Measurements from ENCODE around the gene CCR5.
A peak's percentile ranks its signal among the peaks of the same experiment; 100 is the strongest.

The CCR5 gene

DNA sequence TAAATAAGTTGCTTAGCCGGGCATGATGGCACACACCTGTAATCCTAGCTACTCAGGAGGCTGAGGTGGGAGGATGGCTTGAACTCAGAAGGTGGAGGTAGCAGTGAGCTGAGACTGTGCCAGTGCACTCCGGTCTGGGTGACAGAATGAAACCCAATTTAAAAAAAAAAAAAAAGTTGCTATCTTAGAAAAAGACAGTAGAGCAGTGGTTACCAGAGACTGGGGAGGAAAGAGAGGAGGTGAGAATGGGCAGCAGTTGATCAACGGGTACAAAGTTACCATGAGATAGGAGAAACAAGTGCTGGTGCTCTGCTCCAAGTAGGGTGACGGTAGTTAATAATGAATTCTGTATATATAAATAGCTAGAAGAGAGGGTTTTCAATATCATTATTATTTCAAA, 17.7 kb upstream of the CCR5 start:
- Mint-ChIP-seq H3K4me1 (ENCODE audit: low read depth) (peaks cover 81% of the 10 kb centered on the region), H3K9me3 (peaks cover 4% of the 10 kb centered on the region), H3K4me3 (peak overlapping the region; percentile 27), H3K36me3 (ENCODE audit: low read depth) (no peaks in the 10 kb centered on the region), H3K27ac (peak overlapping the region; percentile 37), H3K27me3 (peaks cover 36% of the 10 kb centered on the region)

DNA sequence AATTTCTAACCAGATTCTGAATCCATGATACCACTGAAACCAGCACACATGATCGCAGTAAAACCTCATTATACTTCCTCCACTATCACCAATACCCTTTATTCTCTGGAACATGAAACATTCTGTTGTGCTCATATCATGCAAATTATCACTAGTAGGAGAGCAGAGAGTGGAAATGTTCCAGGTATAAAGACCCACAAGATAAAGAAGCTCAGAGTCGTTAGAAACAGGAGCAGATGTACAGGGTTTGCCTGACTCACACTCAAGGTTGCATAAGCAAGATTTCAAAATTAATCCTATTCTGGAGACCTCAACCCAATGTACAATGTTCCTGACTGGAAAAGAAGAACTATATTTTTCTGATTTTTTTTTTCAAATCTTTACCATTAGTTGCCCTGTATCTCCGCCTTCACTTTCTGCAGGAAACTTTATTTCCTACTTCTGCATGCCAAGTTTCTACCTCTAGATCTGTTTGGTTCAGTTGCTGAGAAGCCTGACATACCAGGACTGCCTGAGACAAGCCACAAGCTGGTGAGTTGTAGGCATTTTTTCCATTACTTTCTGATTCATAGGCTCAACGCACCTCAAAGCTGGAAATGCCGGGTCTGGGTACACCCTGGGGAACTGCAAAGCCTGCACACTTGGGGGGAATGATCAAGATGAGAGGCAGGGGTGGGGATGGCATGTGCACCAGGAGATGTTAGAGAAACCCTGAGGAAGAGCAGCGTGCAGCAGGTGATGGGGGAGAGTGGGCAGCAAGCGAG, 16.9 kb upstream of the CCR5 start, which contains the start of gene CCR2:
Gene CCR2, plus strand, starts transcription at position 465 of the 764 bp plus-strand sequence. CDS start 3,417 bp downstream, outside the sequence.
- Mint-ChIP-seq H3K4me3 (peak within 1 kb of the TSS; percentile 27), H3K4me1 (ENCODE audit: low read depth) (peaks cover 75% of the 10 kb centered on the region), H3K9me3 (peaks cover under 1% of the 10 kb centered on the region), H3K36me3 (ENCODE audit: low read depth) (no peaks in the 10 kb centered on the region), H3K27ac (peak within 1 kb of the TSS; percentile 74), H3K27me3 (peaks cover 38% of the 10 kb centered on the region)

DNA sequence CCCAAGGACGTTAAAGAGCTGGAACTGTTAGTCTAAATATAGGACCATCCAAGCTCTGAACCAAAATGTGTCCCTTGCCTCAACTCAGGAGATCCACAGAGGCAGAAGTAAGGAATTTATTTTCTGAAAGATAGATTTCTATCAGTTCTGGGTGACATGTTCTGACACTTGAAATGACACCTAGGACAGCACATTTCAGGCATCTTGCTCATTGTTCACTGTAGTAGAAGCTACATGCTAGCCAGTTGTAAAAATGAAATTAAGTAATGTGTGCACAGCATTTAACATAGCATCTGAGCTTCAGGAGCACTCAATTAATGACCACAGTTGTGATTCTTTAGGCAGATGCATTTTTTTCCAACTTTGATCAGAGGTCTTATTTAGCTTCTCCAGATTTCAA, 16.3 kb upstream of the CCR5 start:
- no peaks in the 10 kb centered on the region for H3K9me3 Mint-ChIP-seq
- H3K27me3 Mint-ChIP-seq = peaks cover 40% of the 10 kb centered on the region
- no peak overlapping the region for H3K4me3 Mint-ChIP-seq
- no peaks in the 10 kb centered on the region for H3K36me3 Mint-ChIP-seq (ENCODE audit: low read depth)
- H3K27ac Mint-ChIP-seq = peak overlapping the region; percentile 74
- H3K4me1 Mint-ChIP-seq (ENCODE audit: low read depth) = peaks cover 74% of the 10 kb centered on the region

DNA sequence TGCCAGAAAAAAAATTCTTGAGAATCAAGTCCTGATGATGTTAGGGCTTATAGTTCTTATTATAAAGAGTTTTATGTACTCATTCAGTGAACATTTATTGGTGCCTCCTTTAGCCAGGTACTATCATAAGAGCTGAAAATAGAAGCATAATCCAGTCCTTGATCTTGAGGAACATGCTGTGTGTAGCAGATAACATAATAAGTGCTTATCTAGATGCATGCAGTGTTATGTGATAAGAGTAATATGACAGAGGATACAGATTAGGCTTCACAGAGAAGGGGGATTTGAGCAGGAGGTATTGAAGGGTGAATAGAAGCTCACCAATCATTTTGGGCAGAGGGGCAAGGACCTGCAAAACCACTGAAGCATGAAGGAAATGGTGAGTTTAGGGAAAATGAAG, 15.8 kb upstream of the CCR5 start:
- no peak overlapping the region for H3K27ac Mint-ChIP-seq
- no peak overlapping the region for H3K4me3 Mint-ChIP-seq
- no peaks in the 10 kb centered on the region for H3K9me3 Mint-ChIP-seq
- no peaks in the 10 kb centered on the region for H3K36me3 Mint-ChIP-seq (ENCODE audit: low read depth)
- peaks cover 40% of the 10 kb centered on the region for H3K27me3 Mint-ChIP-seq
- peaks cover 73% of the 10 kb centered on the region for H3K4me1 Mint-ChIP-seq (ENCODE audit: low read depth)

DNA sequence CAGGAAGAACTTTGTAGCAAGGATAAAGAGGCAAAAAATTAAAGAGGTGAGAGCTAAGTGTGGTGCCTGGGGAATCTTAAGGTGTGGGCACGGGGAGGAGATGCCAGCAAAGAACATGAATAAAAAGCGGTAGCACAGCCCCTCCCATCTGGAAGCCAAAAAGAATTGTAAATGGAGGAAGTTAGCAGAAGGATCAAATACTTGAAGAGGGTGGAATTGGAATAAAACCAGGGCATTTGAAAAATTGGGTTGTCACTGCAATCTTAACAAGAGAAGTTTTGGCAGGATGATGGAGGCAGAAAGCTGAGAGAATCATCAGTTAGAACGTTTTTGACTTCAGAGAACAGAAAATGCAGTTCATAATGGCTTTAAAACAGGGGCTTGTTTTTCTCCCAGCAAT, 14.5 kb upstream of the CCR5 start:
- Mint-ChIP-seq H3K36me3 (ENCODE audit: low read depth) (no peaks in the 10 kb centered on the region), H3K27me3 (peaks cover 33% of the 10 kb centered on the region), H3K4me1 (ENCODE audit: low read depth) (peaks cover 71% of the 10 kb centered on the region), H3K27ac (no peak overlapping the region), H3K4me3 (no peak overlapping the region), H3K9me3 (no peaks in the 10 kb centered on the region)

DNA sequence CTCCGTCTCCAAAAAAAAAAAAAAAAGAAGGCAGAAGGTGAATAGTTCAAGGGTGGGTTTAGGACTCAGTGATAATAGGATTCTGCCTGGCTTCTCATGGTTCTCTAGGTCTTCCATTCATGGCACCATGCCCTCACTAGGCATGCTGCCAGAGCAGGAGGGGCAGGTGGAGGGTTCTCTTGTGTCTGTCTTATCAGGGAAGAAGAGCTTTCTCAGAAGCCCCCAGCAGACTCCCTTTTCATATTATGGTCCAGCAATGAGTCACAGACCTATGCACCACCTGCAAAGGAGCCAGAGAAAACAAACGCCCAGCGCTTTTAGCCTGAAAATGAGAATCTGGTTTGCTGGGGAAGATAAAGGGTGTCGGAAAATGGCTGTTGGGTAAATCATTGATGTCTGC, 13.8 kb upstream of the CCR5 start:
- no peak overlapping the region for H3K4me3 Mint-ChIP-seq
- peaks cover 71% of the 10 kb centered on the region for H3K4me1 Mint-ChIP-seq (ENCODE audit: low read depth)
- no peak overlapping the region for H3K27ac Mint-ChIP-seq
- H3K9me3 Mint-ChIP-seq = no peaks in the 10 kb centered on the region
- H3K36me3 Mint-ChIP-seq (ENCODE audit: low read depth) = no peaks in the 10 kb centered on the region
- peaks cover 28% of the 10 kb centered on the region for H3K27me3 Mint-ChIP-seq

DNA sequence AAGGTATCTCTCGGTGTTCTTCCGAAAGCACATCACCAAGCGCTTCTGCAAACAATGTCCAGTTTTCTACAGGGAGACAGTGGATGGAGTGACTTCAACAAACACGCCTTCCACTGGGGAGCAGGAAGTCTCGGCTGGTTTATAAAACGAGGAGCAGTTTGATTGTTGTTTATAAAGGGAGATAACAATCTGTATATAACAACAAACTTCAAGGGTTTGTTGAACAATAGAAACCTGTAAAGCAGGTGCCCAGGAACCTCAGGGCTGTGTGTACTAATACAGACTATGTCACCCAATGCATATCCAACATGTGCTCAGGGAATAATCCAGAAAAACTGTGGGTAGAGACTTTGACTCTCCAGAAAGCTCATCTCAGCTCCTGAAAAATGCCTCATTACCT, 12.3 kb upstream of the CCR5 start:
- Mint-ChIP-seq H3K36me3 (ENCODE audit: low read depth) (no peaks in the 10 kb centered on the region), H3K4me3 (no peak overlapping the region), H3K9me3 (no peaks in the 10 kb centered on the region), H3K27ac (no peak overlapping the region), H3K27me3 (peaks cover 24% of the 10 kb centered on the region), H3K4me1 (ENCODE audit: low read depth) (peaks cover 58% of the 10 kb centered on the region)

DNA sequence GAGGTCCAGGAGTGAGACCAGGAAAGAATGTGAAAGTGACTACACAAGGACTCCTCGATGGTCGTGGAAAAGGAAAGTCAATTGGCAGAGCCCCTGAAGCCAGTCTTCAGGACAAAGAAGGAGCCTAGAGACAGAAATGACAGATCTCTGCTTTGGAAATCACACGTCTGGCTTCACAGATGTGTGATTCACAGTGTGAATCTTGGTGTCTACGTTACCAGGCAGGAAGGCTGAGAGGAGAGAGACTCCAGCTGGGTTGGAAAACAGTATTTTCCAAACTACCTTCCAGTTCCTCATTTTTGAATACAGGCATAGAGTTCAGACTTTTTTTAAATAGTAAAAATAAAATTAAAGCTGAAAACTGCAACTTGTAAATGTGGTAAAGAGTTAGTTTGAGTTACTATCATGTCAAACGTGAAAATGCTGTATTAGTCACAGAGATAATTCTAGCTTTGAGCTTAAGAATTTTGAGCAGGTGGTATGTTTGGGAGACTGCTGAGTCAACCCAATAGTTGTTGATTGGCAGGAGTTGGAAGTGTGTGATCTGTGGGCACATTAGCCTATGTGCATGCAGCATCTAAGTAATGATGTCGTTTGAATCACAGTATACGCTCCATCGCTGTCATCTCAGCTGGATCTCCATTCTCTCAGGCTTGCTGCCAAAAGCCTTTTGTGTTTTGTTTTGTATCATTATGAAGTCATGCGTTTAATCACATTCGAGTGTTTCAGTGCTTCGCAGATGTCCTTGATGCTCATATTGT, 10.8 kb upstream of the CCR5 start:
- peaks cover 43% of the 10 kb centered on the region for H3K4me1 Mint-ChIP-seq (ENCODE audit: low read depth)
- H3K36me3 Mint-ChIP-seq (ENCODE audit: low read depth) = no peaks in the 10 kb centered on the region
- no peaks in the 10 kb centered on the region for H3K9me3 Mint-ChIP-seq
- peak overlapping the region; percentile 47 for H3K27ac Mint-ChIP-seq
- peaks cover 28% of the 10 kb centered on the region for H3K27me3 Mint-ChIP-seq
- H3K4me3 Mint-ChIP-seq = no peak overlapping the region

DNA sequence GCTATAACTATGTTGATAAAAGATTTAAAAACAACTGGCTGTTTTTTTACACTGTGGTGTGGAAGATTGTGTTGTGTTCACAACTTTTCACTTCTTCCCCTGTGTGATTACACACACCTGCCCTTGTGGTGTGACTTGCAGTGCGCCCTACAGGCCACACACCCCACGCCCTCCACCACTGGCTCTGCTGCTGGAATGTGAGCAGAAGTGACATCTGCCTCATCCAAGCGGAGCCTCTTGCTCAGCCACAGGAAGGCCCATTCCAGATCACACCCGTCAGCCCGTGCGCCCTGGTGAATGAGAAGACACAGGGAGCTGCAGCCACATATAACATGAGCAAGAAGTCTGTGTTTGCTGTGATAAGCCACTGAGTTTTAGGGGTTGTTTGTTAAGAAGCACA, 9.8 kb upstream of the CCR5 start:
- no peaks in the 10 kb centered on the region for H3K9me3 Mint-ChIP-seq
- no peak overlapping the region for H3K27ac Mint-ChIP-seq
- H3K4me3 Mint-ChIP-seq = no peak overlapping the region
- no peaks in the 10 kb centered on the region for H3K36me3 Mint-ChIP-seq (ENCODE audit: low read depth)
- H3K4me1 Mint-ChIP-seq (ENCODE audit: low read depth) = peaks cover 36% of the 10 kb centered on the region
- H3K27me3 Mint-ChIP-seq = peaks cover 20% of the 10 kb centered on the region

DNA sequence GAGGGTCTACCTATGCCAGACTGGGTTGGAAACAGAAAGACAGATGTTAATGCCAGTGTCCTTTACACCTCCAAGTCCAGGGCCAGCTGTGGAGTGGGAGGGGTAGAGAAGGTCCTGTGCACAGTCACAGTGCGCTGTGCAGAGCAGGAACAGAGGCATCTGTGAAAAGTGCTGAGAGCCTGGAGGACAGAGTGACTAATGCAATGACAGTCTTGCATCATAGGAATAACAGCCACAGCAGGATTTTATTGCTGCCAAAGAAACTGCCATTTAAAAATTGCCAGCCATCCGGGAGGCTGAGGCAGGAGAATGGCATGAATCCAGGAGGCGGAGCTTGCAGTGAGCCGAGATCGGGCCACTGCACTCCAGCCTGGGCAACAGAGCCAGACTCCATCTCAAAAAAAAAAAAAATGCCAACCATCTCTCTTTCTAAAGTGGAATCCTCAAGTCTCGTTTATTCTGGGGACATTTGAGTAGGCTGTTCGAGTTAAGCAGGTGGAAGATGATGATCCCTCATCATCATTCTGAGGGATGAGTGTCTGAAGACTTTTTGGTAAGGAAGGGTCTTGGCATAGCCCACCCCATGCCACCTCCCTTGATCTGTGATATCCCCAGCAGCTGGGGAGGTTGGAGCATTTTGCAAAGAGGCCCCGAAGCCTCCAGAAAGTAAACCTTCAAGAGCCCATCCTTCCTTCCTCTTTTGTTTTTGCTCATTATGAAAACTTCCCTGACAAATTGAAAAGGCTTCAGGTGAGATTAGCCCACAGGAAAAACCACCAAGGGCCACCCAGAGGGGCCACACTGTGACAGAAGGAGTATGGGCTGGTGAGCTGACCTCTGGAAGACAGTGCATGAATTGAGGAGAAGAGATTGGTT, 9.1 kb upstream of the CCR5 start:
- Mint-ChIP-seq H3K4me1 (ENCODE audit: low read depth) (peaks cover 34% of the 10 kb centered on the region), H3K27me3 (peaks cover 19% of the 10 kb centered on the region), H3K4me3 (no peak overlapping the region), H3K9me3 (no peaks in the 10 kb centered on the region), H3K36me3 (ENCODE audit: low read depth) (no peaks in the 10 kb centered on the region), H3K27ac (no peak overlapping the region)

DNA sequence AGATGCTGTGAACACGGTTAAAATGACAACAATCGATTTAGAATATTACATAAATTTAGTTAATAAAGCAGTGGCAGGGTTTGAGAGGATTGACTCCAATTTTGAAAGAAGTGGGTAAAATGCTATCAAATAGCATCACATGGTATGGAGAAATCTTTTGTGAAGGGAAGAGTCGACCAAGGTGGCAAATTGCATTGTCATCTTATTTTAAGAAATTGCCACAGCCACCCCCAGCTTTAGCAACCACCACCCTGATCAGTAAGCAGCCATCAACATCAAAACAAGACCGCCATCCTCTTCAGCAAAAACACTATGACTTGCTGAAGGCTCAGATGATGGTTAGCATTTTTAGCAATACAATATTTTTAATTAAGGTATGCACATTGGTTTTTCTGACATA, 5.7 kb upstream of the CCR5 start:
- Mint-ChIP-seq H3K9me3 (no peaks in the 10 kb centered on the region), H3K4me1 (ENCODE audit: low read depth) (peaks cover 41% of the 10 kb centered on the region), H3K36me3 (ENCODE audit: low read depth) (no peaks in the 10 kb centered on the region), H3K4me3 (no peak overlapping the region), H3K27ac (no peak overlapping the region), H3K27me3 (peaks cover 14% of the 10 kb centered on the region)

DNA sequence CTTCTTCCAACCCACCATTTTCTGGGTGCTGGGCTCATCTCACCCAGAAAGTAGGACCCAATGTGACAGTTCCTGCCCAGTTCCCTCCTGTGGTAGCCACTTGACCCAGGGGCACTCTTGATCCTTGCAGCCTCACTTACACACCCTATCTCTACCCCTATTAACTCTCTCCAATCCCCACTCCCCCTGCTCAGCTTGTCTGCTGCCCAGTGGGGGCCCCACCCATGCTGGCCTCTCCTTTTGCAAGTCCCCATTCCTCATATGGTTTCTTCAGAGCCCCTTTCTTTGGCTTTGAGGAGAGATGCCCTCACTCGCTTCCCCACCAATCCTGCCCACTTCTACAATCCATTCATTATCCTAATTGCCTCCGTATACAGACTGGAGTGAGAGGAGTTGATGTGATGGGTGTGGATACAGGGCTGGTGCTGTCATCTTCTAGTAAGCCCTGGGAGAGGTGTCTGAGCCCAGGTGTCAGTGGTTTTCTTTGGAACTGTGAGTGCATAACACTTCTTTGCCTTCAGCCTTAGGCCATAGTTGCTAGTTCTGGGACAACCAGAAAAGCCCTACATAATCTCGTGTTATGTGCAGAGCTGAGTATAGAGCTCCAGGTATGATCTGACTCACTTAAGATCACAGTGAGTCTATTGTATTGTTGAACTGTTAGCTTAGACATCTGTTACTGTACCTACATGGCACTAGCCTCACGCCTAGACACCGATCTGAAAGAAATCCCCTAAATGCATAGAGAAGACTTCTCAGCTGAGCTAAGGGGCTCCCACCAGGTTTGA, 4.8 kb upstream of the CCR5 start:
- no peaks in the 10 kb centered on the region for H3K9me3 Mint-ChIP-seq
- peaks cover 14% of the 10 kb centered on the region for H3K27me3 Mint-ChIP-seq
- no peak overlapping the region for H3K27ac Mint-ChIP-seq
- no peaks in the 10 kb centered on the region for H3K36me3 Mint-ChIP-seq (ENCODE audit: low read depth)
- peaks cover 42% of the 10 kb centered on the region for H3K4me1 Mint-ChIP-seq (ENCODE audit: low read depth)
- no peak overlapping the region for H3K4me3 Mint-ChIP-seq

DNA sequence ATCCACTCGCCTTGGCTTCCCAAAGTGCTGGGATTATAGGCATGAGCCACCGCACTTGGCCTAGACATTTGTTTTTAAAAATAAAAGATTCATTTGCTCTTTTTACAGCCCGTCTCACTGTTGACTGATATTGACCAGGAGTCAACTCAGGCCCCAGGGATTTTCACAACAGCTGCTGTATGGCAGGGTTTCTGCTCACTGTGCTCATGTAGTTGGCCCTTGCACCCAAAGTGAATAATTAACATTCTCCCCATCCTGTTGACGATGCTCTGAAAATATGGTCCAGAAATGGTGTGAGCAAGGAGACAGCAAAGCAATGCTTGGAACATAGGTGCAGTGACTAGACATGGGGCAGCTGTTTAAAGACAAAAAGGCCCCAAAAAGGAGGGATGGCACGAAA, 2.9 kb upstream of the CCR5 start:
- H3K4me3 Mint-ChIP-seq = no peak overlapping the region
- peaks cover 24% of the 10 kb centered on the region for H3K27me3 Mint-ChIP-seq
- H3K36me3 Mint-ChIP-seq (ENCODE audit: low read depth) = no peaks in the 10 kb centered on the region
- no peak overlapping the region for H3K27ac Mint-ChIP-seq
- no peaks in the 10 kb centered on the region for H3K9me3 Mint-ChIP-seq
- H3K4me1 Mint-ChIP-seq (ENCODE audit: low read depth) = peaks cover 35% of the 10 kb centered on the region

DNA sequence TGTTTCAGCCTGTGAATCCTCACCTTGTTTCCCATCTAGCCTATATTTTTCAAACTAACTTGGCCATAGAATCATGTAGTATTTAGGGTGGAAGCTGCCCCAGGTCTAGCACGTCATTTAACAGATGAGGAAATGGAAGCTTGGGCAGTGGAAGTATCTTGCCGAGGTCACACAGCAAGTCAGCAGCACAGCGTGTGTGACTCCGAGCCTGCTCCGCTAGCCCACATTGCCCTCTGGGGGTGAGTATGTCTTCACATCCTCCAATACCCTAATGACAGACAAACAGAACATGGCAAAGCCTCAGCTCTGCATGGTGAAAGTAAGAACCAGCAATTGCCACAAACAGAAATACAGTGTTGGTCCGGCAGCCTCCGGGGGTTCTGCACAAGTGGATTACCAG, 2.2 kb upstream of the CCR5 start:
- Mint-ChIP-seq H3K27me3 (peaks cover 30% of the 10 kb centered on the region), H3K36me3 (ENCODE audit: low read depth) (no peaks in the 10 kb centered on the region), H3K27ac (no peak overlapping the region), H3K4me1 (ENCODE audit: low read depth) (peaks cover 35% of the 10 kb centered on the region), H3K4me3 (no peak overlapping the region), H3K9me3 (no peaks in the 10 kb centered on the region)
